ENCODE measurements around the gene COQ8A.
A peak's percentile ranks its signal among the peaks of the same experiment; 100 is the strongest.

DNA sequence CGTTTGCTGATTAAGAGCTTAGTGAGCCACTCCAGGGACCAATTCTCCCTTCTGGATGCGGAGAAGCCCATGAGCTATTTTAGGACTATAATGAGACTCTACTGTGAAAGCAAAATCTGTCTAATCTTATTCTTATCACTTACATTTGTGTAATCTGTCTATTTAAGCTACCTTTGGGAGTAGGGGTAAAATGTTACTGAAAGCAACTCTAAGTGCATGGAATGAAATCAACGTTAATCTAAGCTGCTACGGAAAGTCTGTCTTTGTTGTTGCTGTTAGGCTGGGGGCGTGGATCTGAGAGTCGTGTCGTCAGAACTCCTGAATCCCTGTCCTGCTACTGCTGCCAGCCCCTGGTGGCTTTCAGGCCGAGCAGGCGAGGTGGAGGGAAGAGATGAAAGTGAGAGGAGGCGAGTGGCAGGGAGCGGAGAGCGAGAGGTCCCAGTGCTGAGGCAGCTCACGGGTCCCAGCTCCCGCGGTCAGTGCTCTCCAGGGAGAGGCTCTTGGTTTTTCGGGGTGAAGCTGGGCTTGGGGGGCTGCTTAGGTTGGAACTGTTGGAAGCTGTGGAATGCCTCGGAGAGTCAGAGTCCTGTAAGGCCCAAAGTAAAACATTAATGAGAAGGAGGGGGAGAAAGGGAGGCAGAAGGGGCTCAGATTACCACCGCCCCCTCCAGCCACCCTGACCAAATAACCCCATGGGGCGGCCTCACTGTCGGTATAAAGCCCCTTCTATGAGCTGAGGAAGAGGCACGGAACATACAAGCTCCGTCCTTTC is 53.9 kb downstream of the COQ8A start:
- TF ChIP-seq POLR2AphosphoS5 (IDR thresholded peaks at IDR 0.05) (no peak), POLR2A (IDR thresholded peaks at IDR 0.05) (no peak), EP300 (IDR thresholded peaks at IDR 0.05) (no peak)
- TF ChIP-seq, protein P1, sequence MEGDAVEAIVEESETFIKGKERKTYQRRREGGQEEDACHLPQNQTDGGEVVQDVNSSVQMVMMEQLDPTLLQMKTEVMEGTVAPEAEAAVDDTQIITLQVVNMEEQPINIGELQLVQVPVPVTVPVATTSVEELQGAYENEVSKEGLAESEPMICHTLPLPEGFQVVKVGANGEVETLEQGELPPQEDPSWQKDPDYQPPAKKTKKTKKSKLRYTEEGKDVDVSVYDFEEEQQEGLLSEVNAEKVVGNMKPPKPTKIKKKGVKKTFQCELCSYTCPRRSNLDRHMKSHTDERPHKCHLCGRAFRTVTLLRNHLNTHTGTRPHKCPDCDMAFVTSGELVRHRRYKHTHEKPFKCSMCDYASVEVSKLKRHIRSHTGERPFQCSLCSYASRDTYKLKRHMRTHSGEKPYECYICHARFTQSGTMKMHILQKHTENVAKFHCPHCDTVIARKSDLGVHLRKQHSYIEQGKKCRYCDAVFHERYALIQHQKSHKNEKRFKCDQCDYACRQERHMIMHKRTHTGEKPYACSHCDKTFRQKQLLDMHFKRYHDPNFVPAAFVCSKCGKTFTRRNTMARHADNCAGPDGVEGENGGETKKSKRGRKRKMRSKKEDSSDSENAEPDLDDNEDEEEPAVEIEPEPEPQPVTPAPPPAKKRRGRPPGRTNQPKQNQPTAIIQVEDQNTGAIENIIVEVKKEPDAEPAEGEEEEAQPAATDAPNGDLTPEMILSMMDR (IDR thresholded peaks at IDR 0.05): peak in 2 of 4 experiments; percentile 7 to 8

Measured in gastroesophageal sphincter (tissue), 3 donors.